ENCODE data around the gene MAN1A1.

- TF ChIP-seq EZH2phosphoT487 (IDR thresholded peaks at IDR 0.05; ENCODE audit: borderline replicate concordance, low read length): no peak
- TF ChIP-seq CTCF (IDR thresholded peaks at IDR 0.05; ENCODE audit: low read depth, low read length, poor library complexity, severe bottlenecking): no peak
Measured at GRCh38 chr6:119207971-119208725, 141.4 kb downstream of the MAN1A1 start.
